ENCODE results near the gene LRRC61.

Gene LRRC61

DNA sequence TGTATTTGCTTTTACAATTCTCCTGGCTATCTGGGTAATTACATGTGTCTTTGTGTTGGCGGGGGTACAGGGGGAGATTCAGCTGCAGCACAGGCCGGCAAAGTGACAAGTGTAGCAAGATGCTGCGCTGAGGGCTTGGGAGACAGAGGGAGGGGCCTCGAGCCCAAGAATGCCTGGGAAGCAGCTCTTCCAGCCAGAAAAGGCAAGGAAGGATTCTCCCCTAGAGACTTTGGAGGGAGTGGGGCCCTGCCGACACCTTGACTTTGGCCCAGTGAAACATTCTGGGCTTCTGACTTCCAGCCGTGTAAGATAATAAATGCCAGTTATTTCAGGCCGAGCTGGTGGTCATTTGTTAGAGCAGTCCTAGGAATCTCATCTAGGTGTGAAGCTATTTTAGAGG, 38.2 kb downstream of the LRRC61 start:
- Histone ChIP-seq H3K4me3 (ENCODE audit: low read depth, low read length) (no peak overlapping the region), H3K9ac (ENCODE audit: low read depth, low read length) (no peak overlapping the region), H3K4me1 (ENCODE audit: control insufficient read depth, insufficient read depth, low read length) (peaks cover 11% of the 10 kb centered on the region), H3K9me3 (ENCODE audit: control insufficient read depth, insufficient read depth, low read length) (no peaks in the 10 kb centered on the region), H3K36me3 (ENCODE audit: control insufficient read depth, insufficient read depth, low read length) (no peaks in the 10 kb centered on the region), H3K27me3 (ENCODE audit: control insufficient read depth, insufficient read depth, low read length) (no peaks in the 10 kb centered on the region)

DNA sequence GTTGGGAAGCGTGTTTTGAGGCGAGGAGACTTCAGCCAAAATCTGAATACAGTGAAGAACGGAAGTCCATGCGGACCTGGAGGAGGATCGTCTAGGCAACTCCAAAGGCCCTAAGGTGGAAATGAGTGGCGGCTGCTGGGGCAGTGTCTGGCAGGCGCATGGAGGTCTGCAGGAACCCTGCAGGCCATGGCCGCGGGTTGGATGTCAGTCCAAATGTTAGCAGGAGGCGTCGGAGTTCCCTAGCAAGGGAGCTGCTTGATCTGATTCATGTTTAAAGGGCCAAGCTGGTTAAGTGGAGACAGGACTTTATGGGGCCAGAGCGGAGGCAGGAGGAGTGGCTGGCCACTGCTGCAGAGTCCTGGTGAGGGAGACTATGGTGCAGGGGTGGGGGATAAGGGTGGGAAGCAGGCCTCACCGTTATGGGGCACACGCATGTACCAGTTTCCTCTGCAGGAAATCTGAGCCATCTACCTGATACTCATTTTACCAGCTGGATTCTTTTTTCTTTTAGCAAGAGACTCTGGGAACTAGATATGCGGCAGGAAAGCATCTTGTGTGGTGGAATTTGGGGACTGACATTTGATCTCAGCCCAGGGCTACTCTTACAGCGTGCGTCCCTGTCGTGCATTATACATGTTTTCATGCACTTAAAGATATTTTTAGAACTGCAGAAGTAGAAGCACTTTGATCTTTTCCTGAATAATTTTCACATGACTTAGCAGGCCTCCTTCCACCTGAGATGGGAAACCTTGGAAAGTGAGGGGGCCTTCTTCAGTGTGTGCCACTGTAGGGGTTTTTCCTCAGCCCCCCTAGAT, 38.9 kb downstream of the LRRC61 start:
- Histone ChIP-seq H3K4me3 (ENCODE audit: low read depth, low read length) (no peak overlapping the region), H3K4me1 (ENCODE audit: control insufficient read depth, insufficient read depth, low read length) (peaks cover 11% of the 10 kb centered on the region)

DNA sequence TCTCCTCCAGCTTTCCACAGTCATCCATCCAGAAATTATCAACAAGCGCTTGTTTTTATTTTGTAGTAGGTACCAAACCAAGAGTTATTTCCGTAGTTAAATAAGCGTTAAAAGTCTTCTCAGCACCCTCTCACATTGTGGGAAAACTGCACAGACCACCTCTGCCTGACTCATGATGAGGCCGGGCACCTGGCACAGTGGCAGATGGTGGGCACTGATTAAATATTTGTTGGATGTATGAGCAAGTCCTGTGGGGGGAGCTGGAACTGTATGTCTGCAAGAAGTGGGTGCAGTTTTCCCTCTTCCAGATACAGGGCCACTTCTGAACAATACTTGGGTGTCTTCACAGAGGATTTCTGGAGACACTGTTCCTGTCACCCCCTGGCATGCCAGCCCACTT, 40.2 kb downstream of the LRRC61 start:
- H3K27me3 ChIP-seq (ENCODE audit: control insufficient read depth, insufficient read depth, low read length) = no peaks in the 10 kb centered on the region
- H3K36me3 ChIP-seq (ENCODE audit: control insufficient read depth, insufficient read depth, low read length) = no peaks in the 10 kb centered on the region
- H3K4me3 ChIP-seq (ENCODE audit: low read depth, low read length) = no peak overlapping the region
- H3K9ac ChIP-seq (ENCODE audit: low read depth, low read length) = no peak overlapping the region
- H3K4me1 ChIP-seq (ENCODE audit: control insufficient read depth, insufficient read depth, low read length) = peaks cover 8% of the 10 kb centered on the region
- H3K9me3 ChIP-seq (ENCODE audit: control insufficient read depth, insufficient read depth, low read length) = no peaks in the 10 kb centered on the region

More for the DNA sequence above, 38.9 kb downstream of the LRRC61 start:
- Histone ChIP-seq H3K9me3 (ENCODE audit: control insufficient read depth, insufficient read depth, low read length) (no peaks in the 10 kb centered on the region), H3K36me3 (ENCODE audit: control insufficient read depth, insufficient read depth, low read length) (no peaks in the 10 kb centered on the region), H3K27me3 (ENCODE audit: control insufficient read depth, insufficient read depth, low read length) (no peaks in the 10 kb centered on the region), H3K9ac (ENCODE audit: low read depth, low read length) (no peak overlapping the region)

DNA sequence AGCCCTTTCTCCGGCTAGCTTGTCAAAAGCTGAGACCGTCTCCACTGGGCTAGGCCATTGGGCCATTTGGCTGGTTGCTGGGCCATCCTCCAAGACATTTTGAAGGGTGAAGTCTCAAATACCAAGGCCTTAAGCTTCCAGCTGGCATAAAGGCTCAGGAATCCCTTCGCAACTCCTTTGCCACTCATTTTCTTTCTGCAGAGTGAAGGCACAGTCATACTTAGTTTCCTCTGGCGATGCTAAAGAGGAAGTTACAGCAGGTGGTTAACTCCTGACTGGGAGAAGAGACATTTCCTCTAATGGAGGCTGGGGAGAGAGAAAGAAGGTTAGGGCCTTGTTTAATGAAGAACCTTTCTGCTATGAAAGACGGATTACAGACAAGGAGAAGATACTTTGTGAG, 40.7 kb downstream of the LRRC61 start:
- Histone ChIP-seq H3K4me1 (ENCODE audit: control insufficient read depth, insufficient read depth, low read length) (peaks cover 8% of the 10 kb centered on the region), H3K9me3 (ENCODE audit: control insufficient read depth, insufficient read depth, low read length) (no peaks in the 10 kb centered on the region), H3K36me3 (ENCODE audit: control insufficient read depth, insufficient read depth, low read length) (no peaks in the 10 kb centered on the region), H3K27me3 (ENCODE audit: control insufficient read depth, insufficient read depth, low read length) (no peaks in the 10 kb centered on the region), H3K9ac (ENCODE audit: low read depth, low read length) (no peak overlapping the region), H3K4me3 (ENCODE audit: low read depth, low read length) (no peak overlapping the region)

DNA sequence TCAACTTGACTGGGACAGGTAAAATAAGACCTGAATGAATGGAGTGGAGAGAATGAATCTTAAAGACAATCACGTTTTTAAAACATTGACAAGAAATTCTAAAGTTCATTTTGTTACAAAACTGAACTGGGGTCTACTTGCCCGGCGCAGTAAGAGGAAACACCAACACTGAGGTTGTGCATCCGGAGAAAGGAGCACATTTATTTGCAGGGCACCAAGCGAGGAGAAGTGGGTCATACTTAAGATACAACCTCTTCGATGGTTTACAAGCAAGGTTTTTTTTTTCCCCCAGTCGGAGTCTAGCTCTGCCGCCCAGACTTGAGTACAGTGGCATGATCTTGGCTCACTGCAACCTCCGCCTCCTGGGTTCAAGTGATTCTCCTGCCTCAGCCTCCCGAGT, 42.0 kb downstream of the LRRC61 start:
- Histone ChIP-seq H3K36me3 (ENCODE audit: control insufficient read depth, insufficient read depth, low read length) (peaks cover 5% of the 10 kb centered on the region), H3K4me1 (ENCODE audit: control insufficient read depth, insufficient read depth, low read length) (peaks cover 15% of the 10 kb centered on the region), H3K9me3 (ENCODE audit: control insufficient read depth, insufficient read depth, low read length) (no peaks in the 10 kb centered on the region), H3K27me3 (ENCODE audit: control insufficient read depth, insufficient read depth, low read length) (no peaks in the 10 kb centered on the region), H3K9ac (ENCODE audit: low read depth, low read length) (no peak overlapping the region), H3K4me3 (ENCODE audit: low read depth, low read length) (no peak overlapping the region)

DNA sequence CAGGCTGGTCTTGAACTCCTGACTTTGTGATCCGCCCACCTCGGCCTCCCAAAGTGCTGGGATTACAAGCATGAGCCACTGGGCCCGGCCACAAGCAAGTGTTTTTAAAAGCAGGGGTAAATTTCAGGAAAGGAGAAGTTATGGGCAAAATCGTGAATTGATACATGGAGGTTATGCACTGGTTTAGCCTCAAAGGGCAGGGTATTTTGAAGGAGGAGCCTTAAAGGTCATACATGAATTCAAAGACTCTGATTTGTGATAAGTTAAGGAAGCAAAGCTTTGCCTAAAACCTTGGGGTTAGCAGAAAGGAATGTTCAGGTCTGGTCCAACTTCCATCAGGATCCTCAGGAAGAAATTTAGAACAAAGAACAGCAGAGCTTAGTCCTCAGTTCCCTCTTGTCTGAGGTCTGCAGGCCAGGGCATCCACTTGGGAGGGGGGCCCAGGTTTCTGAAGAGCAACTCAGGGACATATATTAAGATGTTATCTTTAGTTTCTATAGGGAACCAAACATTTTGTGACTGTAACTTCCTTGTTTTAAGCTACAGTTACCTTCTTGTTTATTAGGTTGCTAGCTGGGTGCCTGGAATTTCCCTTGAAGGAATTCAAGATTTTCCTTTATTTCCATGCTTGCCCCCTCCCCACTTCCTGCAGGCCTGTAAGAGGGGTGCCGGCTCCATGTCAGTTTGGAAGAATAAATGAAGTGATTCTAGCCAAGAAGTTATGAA, 42.7 kb downstream of the LRRC61 start:
- Histone ChIP-seq H3K4me3 (ENCODE audit: low read depth, low read length) (no peak overlapping the region), H3K9ac (ENCODE audit: low read depth, low read length) (no peak overlapping the region), H3K9me3 (ENCODE audit: control insufficient read depth, insufficient read depth, low read length) (no peaks in the 10 kb centered on the region), H3K4me1 (ENCODE audit: control insufficient read depth, insufficient read depth, low read length) (peaks cover 15% of the 10 kb centered on the region), H3K36me3 (ENCODE audit: control insufficient read depth, insufficient read depth, low read length) (peaks cover 10% of the 10 kb centered on the region), H3K27me3 (ENCODE audit: control insufficient read depth, insufficient read depth, low read length) (no peaks in the 10 kb centered on the region)

- H3K27me3 ChIP-seq (ENCODE audit: control insufficient read depth, insufficient read depth, low read length) = no peaks in the 10 kb centered on the region
- H3K9me3 ChIP-seq (ENCODE audit: control insufficient read depth, insufficient read depth, low read length) = no peaks in the 10 kb centered on the region
- H3K9ac ChIP-seq (ENCODE audit: low read depth, low read length) = peak overlapping the region; percentile 79
- H3K4me1 ChIP-seq (ENCODE audit: control insufficient read depth, insufficient read depth, low read length) = peaks cover 7% of the 10 kb centered on the region
- H3K4me3 ChIP-seq (ENCODE audit: low read depth, low read length) = peak overlapping the region; percentile 87
- peaks cover 25% of the 10 kb centered on the region for H3K36me3 ChIP-seq (ENCODE audit: control insufficient read depth, insufficient read depth, low read length)
Observed at GRCh38 chr7:150367677-150368095, 44.5 kb downstream of the LRRC61 start.

DNA sequence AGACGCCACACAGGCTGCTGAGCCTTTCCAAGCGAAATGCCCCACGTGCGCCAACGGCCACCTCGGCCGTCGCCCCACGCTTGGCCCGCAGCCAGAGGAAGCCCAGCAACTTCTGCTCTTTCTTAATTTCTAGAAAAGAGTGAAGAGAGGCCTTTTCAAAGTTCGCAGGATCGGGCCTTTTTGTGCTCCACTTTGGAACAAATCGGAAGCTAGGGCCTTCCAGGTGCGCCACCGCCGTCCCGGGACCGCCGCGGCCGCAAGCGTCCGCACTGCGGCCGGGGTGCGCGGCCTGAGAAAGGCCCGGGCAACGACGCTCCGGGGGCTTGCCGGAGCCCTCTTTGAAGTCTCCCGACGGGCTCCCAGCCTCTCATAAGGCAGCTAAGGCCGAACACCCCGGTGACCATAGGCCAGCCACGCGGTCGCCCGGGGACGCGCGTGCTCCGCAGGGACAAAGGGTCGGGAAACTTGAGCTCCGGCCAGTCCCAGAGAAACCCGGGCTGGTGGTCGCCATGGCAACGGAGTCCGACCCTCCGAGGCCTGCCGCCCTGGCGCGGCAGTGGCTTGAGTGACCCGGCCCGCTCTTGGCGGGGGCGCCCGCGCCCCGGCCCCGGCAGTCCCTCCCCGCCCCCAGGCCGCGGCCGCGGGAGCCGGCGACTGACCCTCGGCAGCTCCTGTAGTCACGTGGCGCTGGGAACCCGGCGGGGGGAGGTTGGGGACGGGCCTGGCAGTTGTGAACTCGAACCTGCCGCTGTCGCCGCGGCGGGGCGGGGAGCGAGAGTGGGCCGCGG, 45.1 kb downstream of the LRRC61 start, which contains the start of gene REPIN1:
Gene REPIN1 (plus strand): TSS at position 727 of the 788 bp plus-strand sequence. CDS start 890 bp downstream, outside the sequence.
- Histone ChIP-seq H3K36me3 (ENCODE audit: control insufficient read depth, insufficient read depth, low read length) (peaks cover 31% of the 10 kb centered on the region), H3K4me3 (ENCODE audit: low read depth, low read length) (peak within 1 kb of the TSS; percentile 87), H3K9me3 (ENCODE audit: control insufficient read depth, insufficient read depth, low read length) (no peaks in the 10 kb centered on the region), H3K27me3 (ENCODE audit: control insufficient read depth, insufficient read depth, low read length) (no peaks in the 10 kb centered on the region), H3K9ac (ENCODE audit: low read depth, low read length) (peak within 1 kb of the TSS; percentile 85), H3K4me1 (ENCODE audit: control insufficient read depth, insufficient read depth, low read length) (peaks cover 7% of the 10 kb centered on the region)

GRCh38 chr7:150368884-150369747, 46.0 kb downstream of the LRRC61 start:
- H3K4me3 ChIP-seq (ENCODE audit: low read depth, low read length) = peak overlapping the region; percentile 87
- no peaks in the 10 kb centered on the region for H3K9me3 ChIP-seq (ENCODE audit: control insufficient read depth, insufficient read depth, low read length)
- H3K36me3 ChIP-seq (ENCODE audit: control insufficient read depth, insufficient read depth, low read length) = peaks cover 36% of the 10 kb centered on the region
- peaks cover 7% of the 10 kb centered on the region for H3K4me1 ChIP-seq (ENCODE audit: control insufficient read depth, insufficient read depth, low read length)
- no peaks in the 10 kb centered on the region for H3K27me3 ChIP-seq (ENCODE audit: control insufficient read depth, insufficient read depth, low read length)
- H3K9ac ChIP-seq (ENCODE audit: low read depth, low read length) = peak overlapping the region; percentile 85

- Histone ChIP-seq H3K4me3 (ENCODE audit: low read depth, low read length) (peak overlapping the region; percentile 87), H3K9ac (ENCODE audit: low read depth, low read length) (peak overlapping the region; percentile 85), H3K4me1 (ENCODE audit: control insufficient read depth, insufficient read depth, low read length) (peaks cover 7% of the 10 kb centered on the region), H3K36me3 (ENCODE audit: control insufficient read depth, insufficient read depth, low read length) (peaks cover 42% of the 10 kb centered on the region), H3K27me3 (ENCODE audit: control insufficient read depth, insufficient read depth, low read length) (no peaks in the 10 kb centered on the region), H3K9me3 (ENCODE audit: control insufficient read depth, insufficient read depth, low read length) (no peaks in the 10 kb centered on the region)
Observed at GRCh38 chr7:150369748-150370501, 46.8 kb downstream of the LRRC61 start.

Data from iPS-15b (cell line).